ENCODE measurements around the gene SCD. TPM values are rescaled to one million over a fixed set of nuclear protein-coding genes. Genes with fewer than 3 reads are reported as not detected.

Gene SCD
- total and polyA plus RNA-seq, 10 of the 15 experiments (the other 5 are each of a cell fraction or from before 2014, with no cell fraction given): 68.7 to 279 (median 99.5) TPM

- ChIA-PET CTCF (interaction anchor here (1.3 to 5.5 kb wide), 2 partner anchors 10 to 13 kb away, joined by 3 to 43 read pairs; partner anchors contain the start of gene SCD), POLR2A (interaction anchor here (1.5 kb wide), 1 partner anchor 17 kb away, joined by 5 read pairs; no protein-coding TSS in a partner anchor), RAD21 (ENCODE audit: unreplicated experiment) (interaction anchor here (1.6 to 1.7 kb wide), 2 partner anchors 11 to 20 kb away, joined by 3 read pairs; no protein-coding TSS in a partner anchor), SMC1A (ENCODE audit: uncharacterized antibody, unreplicated experiment) (interaction anchor here (5.1 kb wide), 1 partner anchor 12 kb away, joined by 27 read pairs; no protein-coding TSS in a partner anchor)
- Histone ChIP-seq H2AFZ (ENCODE audit: control insufficient read depth, low read depth, low read length) (no peak overlapping the region), H3K4me3 (no peak overlapping the region), H3K36me3 (ENCODE audit: control insufficient read depth in 2 of 2, insufficient read depth in 2 of 2, low read length in 1 of 2) (peaks cover 4 to 9% of the 10 kb centered on the region in 2 experiments), H3K9me3 (replicated peaks; ENCODE audit: control insufficient read depth, insufficient read depth, low read length) (no peaks in the 10 kb centered on the region), H3K4me1 (ENCODE audit: control insufficient read depth, insufficient read depth, low read length) (no peaks in the 10 kb centered on the region; the same call in 1 of the 2 replicates), H3K4me2 (ENCODE audit: control insufficient read depth, insufficient read depth) (no peak overlapping the region), H4K20me1 (ENCODE audit: control insufficient read depth, insufficient read depth) (no peaks in the 10 kb centered on the region), H3K79me2 (ENCODE audit: control insufficient read depth, insufficient read depth, low read length) (no peaks in the 10 kb centered on the region), H3K27ac (ENCODE audit: control insufficient read depth, insufficient read depth) (no peak overlapping the region), H3K9ac (ENCODE audit: control insufficient read depth, insufficient read depth, low read length) (no peak overlapping the region), H3K27me3 (replicated peaks in 1 of 2; ENCODE audit: control insufficient read depth in 2 of 2, insufficient read depth in 2 of 2, low read length in 1 of 2) (no peaks in the 10 kb centered on the region)
- WGBS (ENCODE audit: insufficient coverage, insufficient replicate concordance, low lambda C conversion rate, missing lambda C conversion rate): 73% methylated on average over 6 of the region's 6 CpGs
- no peak for ATAC-seq
- TF ChIP-seq SRF (IDR thresholded peaks at IDR 0.05; ENCODE audit: low read depth in 2 of 2, low read length in 2 of 2) (no peak), ZNF207 (IDR thresholded peaks at IDR 0.05; ENCODE audit: borderline replicate concordance) (no peak), CEBPB (IDR thresholded peaks at IDR 0.05; ENCODE audit: borderline replicate concordance in 1 of 2, low read depth in 2 of 2, low read length in 2 of 2) (no peak)
- intact Hi-C loops (cut with micrococcal nuclease; ENCODE audit: unreplicated experiment) (no loop called here), in situ Hi-C loops (cut with MboI) (no loop called here)
- DNase-seq (ENCODE audit: low read depth, low spot score): no peak
- FAIRE-seq: no peak
- BruUV-seq (replicated peaks): no TSS peak
Observed at GRCh38 chr10:100362570-100363496, 15.8 kb downstream of the SCD start.

GRCh38 chr10:100364175-100364574 lies 17.1 kb downstream of the SCD start:
- in situ Hi-C loops (cut with MboI) (no loop called here), intact Hi-C loops (cut with micrococcal nuclease; ENCODE audit: unreplicated experiment) (no loop called here)
- POLR2A ChIA-PET: interaction anchor here (0.5 to 1.5 kb wide), 3 partner anchors 14 to 329 kb away, joined by 3 to 5 read pairs (median 4); no protein-coding TSS in a partner anchor
- WGBS (ENCODE audit: insufficient coverage, insufficient replicate concordance, low lambda C conversion rate, missing lambda C conversion rate): 93% methylated on average over 3 of the region's 3 CpGs
- SMC1A ChIA-PET (ENCODE audit: uncharacterized antibody, unreplicated experiment): interaction anchor here (5.1 kb wide), 1 partner anchor 14 kb away, joined by 27 read pairs; no protein-coding TSS in a partner anchor
- TF ChIP-seq BACH1 (IDR thresholded peaks at IDR 0.05; ENCODE audit: borderline replicate concordance) (no peak), TAF1 (IDR thresholded peaks at IDR 0.05; ENCODE audit: borderline replicate concordance, low read depth, low read length) (no peak), CBX3 (IDR thresholded peaks at IDR 0.05; ENCODE audit: borderline replicate concordance, low read depth) (no peak), ESRRA (IDR thresholded peaks at IDR 0.05; ENCODE audit: low read length) (no peak), NFYA (IDR thresholded peaks at IDR 0.05; ENCODE audit: borderline replicate concordance, low read depth, low read length) (no peak), JUNB (IDR thresholded peaks at IDR 0.05) (no peak), SMAD5 (IDR thresholded peaks at IDR 0.05; ENCODE audit: low read depth) (no peak), PBX3 (IDR thresholded peaks at IDR 0.05; ENCODE audit: insufficient replicate concordance, low read depth, low read length) (no peak), YBX1 (IDR thresholded peaks at IDR 0.05) (no peak)
- FAIRE-seq (no peak), DNase-seq (ENCODE audit: low read depth, low spot score) (no peak), ATAC-seq (no peak)
- H2AFZ ChIP-seq (ENCODE audit: control insufficient read depth, low read depth, low read length): no peak overlapping the region
- H4K20me1 ChIP-seq (ENCODE audit: control insufficient read depth, insufficient read depth): no peaks in the 10 kb centered on the region
- RAD21 ChIA-PET (ENCODE audit: unreplicated experiment): interaction anchor here (0.8 to 1.6 kb wide), 3 partner anchors 15 to 22 kb away, joined by 3 to 4 read pairs (median 3); no protein-coding TSS in a partner anchor
- no peak overlapping the region for H3K9ac ChIP-seq (ENCODE audit: control insufficient read depth, insufficient read depth, low read length)
- peaks cover 4 to 8% of the 10 kb centered on the region in 2 experiments for H3K36me3 ChIP-seq (ENCODE audit: control insufficient read depth in 2 of 2, insufficient read depth in 2 of 2, low read length in 1 of 2)
- H3K4me3 ChIP-seq: no peak overlapping the region
- H3K79me2 ChIP-seq (ENCODE audit: control insufficient read depth, insufficient read depth, low read length): no peaks in the 10 kb centered on the region
- CTCF ChIA-PET: interaction anchor here (1.3 to 5.5 kb wide), 2 partner anchors 9 to 15 kb away, joined by 3 to 43 read pairs; partner anchors contain the start of gene SCD
- H3K9me3 ChIP-seq (replicated peaks; ENCODE audit: control insufficient read depth, insufficient read depth, low read length): no peaks in the 10 kb centered on the region
- no peaks in the 10 kb centered on the region for H3K27me3 ChIP-seq (replicated peaks in 1 of 2; ENCODE audit: control insufficient read depth in 2 of 2, insufficient read depth in 2 of 2, low read length in 1 of 2)
- H3K27ac ChIP-seq (ENCODE audit: control insufficient read depth, insufficient read depth): no peak overlapping the region
- no peak overlapping the region for H3K4me2 ChIP-seq (ENCODE audit: control insufficient read depth, insufficient read depth)
- no peaks in the 10 kb centered on the region; the same call in 1 of the 2 replicates for H3K4me1 ChIP-seq (ENCODE audit: control insufficient read depth, insufficient read depth, low read length)
- TSS peak; percentile 61 for BruUV-seq (replicated peaks)

Data from GM12878 (cell line).